GM19467 (cell line): ENCODE data around the gene TEX2.

Source experiments
- ATAC-seq: cut with Tn5 transposase; IDR thresholded peaks from one replicate; pipeline ENCODE4 v1.9.1; 2021; ENCODE audit warnings: mild to moderate bottlenecking, moderate library complexity; ENCODE audit not compliant: unreplicated experiment

Gene TEX2

DNA sequence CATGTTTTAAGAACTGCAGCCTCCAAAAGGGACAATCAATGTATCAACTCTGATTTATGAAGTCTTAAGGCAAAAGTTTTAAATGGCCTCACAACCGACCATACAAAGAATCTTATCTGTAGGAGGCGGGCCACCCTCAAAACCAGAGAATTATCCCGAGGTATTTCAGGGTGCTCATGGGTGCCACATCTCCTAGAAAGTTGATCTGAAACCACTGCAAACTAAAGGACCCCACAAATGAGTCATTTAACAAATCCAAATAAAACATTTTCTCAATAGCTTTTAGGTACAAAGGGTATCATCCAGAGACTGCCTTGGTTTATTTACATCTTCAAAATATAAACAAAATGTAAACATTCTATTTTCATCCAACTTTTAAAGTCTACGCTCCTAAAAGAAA lies 139.9 kb downstream of the TEX2 start:
- no peak for ATAC-seq

DNA sequence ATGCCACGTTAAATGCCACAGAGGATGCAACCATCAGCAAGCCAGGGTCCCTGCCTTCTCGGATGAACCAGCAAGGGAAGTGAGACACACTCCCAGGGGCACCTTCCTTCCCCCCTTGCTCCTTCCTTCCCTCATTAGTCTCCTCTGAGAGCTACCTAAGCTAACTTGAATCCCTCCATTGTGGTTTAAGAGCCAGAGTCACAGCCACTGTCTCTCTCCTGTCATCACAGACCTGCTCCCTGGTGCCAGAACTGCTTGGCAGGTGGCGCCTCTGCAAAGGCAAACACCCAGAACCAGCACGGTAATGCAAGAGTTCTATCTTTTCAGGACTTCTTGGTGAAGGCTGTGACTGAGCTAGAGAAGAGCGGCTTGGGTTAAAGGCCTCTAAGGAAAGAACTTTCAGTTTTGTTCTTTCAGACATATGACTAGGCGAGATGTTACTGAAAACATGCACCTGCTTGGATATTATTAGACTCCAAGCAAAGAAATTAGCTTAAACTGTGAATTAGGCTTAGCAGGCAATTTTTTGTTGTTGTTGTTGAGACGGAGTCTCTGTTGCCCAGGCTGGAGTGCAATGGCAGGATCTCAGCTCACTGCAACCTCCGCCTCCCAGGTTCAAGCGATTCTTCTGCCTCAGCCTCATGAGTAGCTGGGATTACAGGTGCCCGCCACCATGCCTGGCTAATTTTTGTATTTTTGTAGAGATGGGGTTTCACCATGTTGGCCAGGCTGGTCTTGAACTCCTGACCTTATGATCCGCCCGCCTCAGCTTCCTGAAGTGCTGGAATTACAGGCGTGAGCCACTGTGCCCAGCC lies 141.9 kb downstream of the TEX2 start:
- peak; percentile 69 for ATAC-seq

GRCh38 chr17:64120159-64120810 lies 142.8 kb downstream of the TEX2 start:
- ATAC-seq: no peak

DNA sequence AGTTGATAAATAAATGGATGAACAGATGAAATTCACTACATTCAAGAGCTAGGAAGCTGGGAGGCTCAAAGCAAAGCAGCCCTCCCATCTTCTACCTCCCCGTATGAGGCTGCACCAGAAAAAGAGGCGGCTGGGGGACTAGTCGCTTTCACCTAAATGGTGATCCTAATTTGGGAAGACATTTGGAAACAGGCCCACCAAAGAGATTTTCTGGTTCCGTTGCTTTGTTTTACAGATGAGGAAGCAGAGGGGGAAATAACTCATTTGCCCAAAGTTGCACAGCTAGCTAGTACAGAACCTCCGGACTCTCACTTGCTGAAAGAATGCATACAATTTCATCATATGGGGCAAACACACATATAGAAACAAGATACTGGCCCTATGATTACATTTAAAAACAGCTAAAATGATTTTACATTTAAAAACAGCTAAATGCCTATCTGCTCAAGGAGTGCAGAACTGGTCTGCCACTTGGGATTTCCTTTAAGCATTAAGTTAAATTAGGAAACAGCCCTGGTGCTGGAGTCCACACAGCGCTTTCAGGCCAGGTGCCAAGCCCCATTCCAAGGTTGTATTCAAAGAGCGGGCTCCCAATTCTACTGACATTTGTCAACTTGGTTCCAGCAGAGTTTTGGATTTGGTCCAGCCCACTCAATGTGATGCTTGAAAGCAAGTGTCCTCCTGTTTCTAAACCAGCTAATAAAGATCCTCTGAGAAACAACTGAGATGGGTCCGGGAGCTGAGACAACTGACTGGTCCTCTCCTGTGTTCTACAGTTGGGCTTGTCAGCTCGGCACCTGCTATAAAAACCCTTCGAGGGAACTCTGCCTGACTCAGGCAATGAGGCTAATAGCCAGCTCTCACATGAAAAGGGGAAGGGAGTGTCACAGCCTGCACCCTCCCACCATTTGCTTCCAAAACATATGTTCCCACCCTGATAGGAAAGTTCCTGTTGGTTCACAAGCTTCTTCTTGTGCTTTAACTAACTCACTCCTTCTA lies 144.8 kb downstream of the TEX2 start:
- no peak for ATAC-seq

GRCh38 chr17:64115822-64116534 lies 147.1 kb downstream of the TEX2 start:
- no peak for ATAC-seq

GRCh38 chr17:64115043-64115698 lies 147.9 kb downstream of the TEX2 start:
- ATAC-seq: no peak

- no peak for ATAC-seq
These were observed 150.1 kb downstream of the TEX2 start for GRCh38 chr17:64113006-64113405.

- no peak for ATAC-seq
These were observed 151.2 kb downstream of the TEX2 start for GRCh38 chr17:64111831-64112230.

GRCh38 chr17:64110379-64111152 lies 152.5 kb downstream of the TEX2 start:
- no peak for ATAC-seq

GRCh38 chr17:64109400-64109799 lies 153.7 kb downstream of the TEX2 start:
- ATAC-seq: no peak

DNA sequence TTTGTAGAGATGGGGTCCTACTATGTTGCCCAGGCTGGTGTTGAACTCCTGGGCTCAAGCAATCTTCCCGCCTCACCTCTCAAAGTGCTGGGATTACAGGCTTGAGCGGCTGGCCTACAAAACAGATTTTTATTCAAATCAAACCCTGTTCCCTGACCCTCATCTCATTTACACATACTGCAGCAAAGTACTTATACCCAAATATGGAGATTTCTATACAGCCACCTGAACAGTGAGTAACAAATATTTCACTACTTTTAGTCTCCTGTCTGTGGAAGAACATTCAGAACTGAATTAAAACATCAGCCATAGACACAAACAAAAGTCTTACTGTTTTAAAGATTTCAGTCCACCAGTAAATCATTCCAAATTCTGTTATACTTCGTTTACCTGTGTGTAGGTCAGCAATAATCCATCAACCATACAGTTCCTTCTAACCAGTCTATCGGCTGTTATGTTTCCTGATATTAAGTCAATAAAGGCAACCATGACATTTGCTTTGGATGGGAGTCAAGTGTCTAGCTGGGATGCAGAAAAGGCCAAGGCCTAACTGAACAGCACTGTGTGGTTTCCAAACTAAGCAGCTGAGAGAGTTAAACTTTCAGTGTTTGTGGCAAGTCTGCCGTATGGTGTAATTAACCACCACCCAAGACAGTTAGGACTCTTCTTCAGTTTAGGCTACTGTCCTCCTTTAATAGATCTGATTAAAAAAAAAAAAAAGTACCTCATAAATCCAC lies 155.4 kb downstream of the TEX2 start:
- ATAC-seq: no peak

DNA sequence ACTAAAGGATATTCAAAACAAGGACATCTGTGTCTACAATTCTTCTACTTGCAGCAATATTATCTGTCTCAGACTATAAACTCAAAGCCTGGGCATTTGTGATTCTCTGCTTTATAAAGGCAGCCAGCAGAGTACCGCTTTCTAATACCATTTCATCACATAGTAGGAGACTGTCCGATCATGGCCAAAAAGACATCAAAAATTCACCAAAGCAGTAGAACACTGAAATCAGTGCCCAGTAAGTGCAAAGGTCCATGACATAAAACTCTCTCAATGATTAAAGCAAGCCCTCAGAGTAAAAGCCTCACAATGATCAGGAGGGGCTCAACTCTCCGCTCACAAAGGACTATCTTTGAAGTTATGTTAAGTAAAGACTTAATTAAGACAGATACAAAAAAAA lies 156.1 kb downstream of the TEX2 start:
- ATAC-seq: no peak

DNA sequence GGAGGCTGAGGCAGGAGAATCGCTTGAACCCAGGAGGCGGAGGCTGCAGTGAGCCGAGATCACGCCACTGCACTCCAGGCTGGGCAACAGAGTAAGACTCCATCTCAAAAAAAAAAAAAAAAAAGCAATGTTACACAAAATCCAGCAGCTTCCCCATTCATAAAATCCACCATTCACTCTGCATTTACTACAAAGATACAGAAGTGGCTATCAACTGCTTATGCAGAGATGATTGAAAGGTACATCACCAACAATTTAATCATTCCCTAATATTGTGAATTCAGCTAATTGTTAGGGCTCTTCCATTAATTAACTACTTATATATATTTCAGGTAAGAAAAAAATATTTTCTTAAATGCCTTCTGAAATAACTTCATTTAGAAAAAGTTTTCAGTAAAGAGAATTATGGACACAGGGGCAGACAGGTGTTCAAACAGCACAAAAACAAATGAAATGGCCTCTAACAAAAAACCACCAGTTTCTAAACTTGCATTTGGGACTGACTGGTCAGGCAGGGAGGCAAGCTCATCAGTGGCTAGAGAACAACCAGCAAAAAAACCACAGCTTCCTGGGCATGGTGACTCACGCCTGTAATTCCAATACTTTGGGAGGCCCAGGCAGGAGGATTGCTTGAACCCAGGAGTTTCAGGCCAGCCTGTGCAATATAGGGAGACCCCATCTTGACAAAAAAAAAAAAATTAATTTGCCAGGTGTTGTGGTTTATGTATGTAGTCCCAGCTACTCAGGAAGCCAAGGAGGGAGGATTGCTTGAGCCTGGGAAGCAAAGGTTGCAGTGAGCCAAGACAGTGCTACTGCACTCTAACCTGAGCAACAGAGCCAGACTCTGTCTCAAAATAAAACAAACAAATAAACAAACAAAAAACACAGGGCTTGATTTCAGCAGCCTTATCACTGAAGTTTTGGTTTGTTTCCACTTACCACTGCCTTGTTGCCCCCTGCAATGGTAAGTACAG lies 159.4 kb downstream of the TEX2 start:
- ATAC-seq: no peak

DNA sequence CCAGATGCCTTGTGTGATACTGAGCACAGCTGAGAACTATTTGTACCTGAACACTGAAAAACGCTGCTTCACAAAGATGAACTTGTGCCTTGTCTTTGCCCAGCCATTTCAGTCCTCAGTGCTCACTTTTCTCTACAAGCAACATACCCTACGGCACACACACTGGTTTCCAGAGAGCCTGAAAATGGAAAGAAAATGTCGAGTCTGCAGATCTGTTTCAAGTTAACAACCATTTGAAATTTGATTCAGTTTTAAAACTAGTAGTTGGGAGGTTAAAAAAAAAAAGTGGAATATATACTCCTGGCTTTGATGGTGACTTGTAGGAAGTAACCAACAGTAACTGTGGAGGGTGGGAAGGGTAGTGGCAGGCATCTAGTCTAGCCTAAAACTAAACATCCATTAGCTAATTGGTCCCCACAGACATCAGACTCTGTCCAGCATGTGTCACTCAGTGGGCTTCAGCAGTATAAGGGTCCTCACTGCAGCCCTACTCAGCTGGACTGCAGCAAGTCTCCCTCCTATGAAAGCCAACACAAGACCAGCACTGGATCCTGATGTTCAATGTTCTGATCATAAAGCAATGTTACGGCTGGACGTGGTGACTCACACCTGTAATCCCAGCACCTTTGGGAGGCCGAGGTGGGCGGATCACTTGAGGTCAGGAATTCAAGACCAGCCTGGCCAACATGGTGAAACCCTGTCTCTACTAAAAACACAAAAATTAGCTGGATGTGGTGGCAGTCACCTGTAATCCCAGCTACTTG lies 160.3 kb downstream of the TEX2 start:
- ATAC-seq: no peak

GRCh38 chr17:64099543-64099942 lies 163.5 kb downstream of the TEX2 start:
- no peak for ATAC-seq
